ENCODE measurements around the gene ATAT1.

GRCh38 chr6:30613251-30614043 lies 13.2 kb upstream of the ATAT1 start:
- TF ChIP-seq POLR2A (IDR thresholded peaks at IDR 0.05) (no peak), CTCF (IDR thresholded peaks at IDR 0.05) (no peak)

All from vagina (tissue), 2 donors.